Measurements from ENCODE around the gene VSTM2A.
"Not testable (repeated sequence)": the region's sequence is repeated elsewhere in the genome, so short reads cannot be mapped to it uniquely, and the experiment has no call there.

- not testable (repeated sequence) for TF ChIP-seq JUN (IDR thresholded peaks at IDR 0.05); BCL3 (IDR thresholded peaks at IDR 0.05); CTCF (IDR thresholded peaks at IDR 0.05); POLR2A (IDR thresholded peaks at IDR 0.05; ENCODE audit: low read length); RFX5 (IDR thresholded peaks at IDR 0.05); SMC3 (IDR thresholded peaks at IDR 0.05); POLR2AphosphoS2 (conservative IDR thresholded peaks at IDR 0.05; ENCODE audit: low read length); RCOR1 (IDR thresholded peaks at IDR 0.05; ENCODE audit: low read depth, low read length)
Observed at GRCh38 chr7:54504531-54504930, 37.6 kb upstream of the VSTM2A start.
